ENCODE data around the gene SPATA6L.

SPATA6L gene

GRCh38 chr9:4666042-4666699 lies at the start of gene SPATA6L:
Gene SPATA6L, minus strand, starts transcription at chr9:4666480. Its CDS starts 230 bp downstream, at chr9:4666250.
- peak; percentile 33 for DNase-seq (ENCODE audit: low spot score)

- DNase-seq (ENCODE audit: low spot score) = no peak
These were observed 48.2 kb upstream of the SPATA6L start for GRCh38 chr9:4714266-4715016.

- DNase-seq (ENCODE audit: low spot score) = no peak
These were observed 47.6 kb upstream of the SPATA6L start for GRCh38 chr9:4713849-4714248.

GRCh38 chr9:4709380-4709779 lies 43.1 kb upstream of the SPATA6L start:
- no peak for DNase-seq (ENCODE audit: low spot score)

GRCh38 chr9:4706971-4707622 lies 40.8 kb upstream of the SPATA6L start:
- DNase-seq (ENCODE audit: low spot score) = no peak

GRCh38 chr9:4706021-4706420 lies 39.7 kb upstream of the SPATA6L start:
- DNase-seq (ENCODE audit: low spot score) = no peak

GRCh38 chr9:4704129-4704528 lies 37.8 kb upstream of the SPATA6L start:
- DNase-seq (ENCODE audit: low spot score) = no peak

- no peak for DNase-seq (ENCODE audit: low spot score)
These were observed 35.2 kb upstream of the SPATA6L start for GRCh38 chr9:4701526-4701925.

- no peak for DNase-seq (ENCODE audit: low spot score)
These were observed 34.7 kb upstream of the SPATA6L start for GRCh38 chr9:4700932-4701331.

- DNase-seq (ENCODE audit: low spot score) = no peak
These were observed 33.8 kb upstream of the SPATA6L start for GRCh38 chr9:4700091-4700490.

GRCh38 chr9:4691795-4692194 lies 25.5 kb upstream of the SPATA6L start:
- no peak for DNase-seq (ENCODE audit: low spot score)

GRCh38 chr9:4690144-4690543 lies 23.9 kb upstream of the SPATA6L start:
- no peak for DNase-seq (ENCODE audit: low spot score)

- DNase-seq (ENCODE audit: low spot score) = no peak
These were observed 23.4 kb upstream of the SPATA6L start for GRCh38 chr9:4689687-4690104.

GRCh38 chr9:4689021-4689420 lies 22.7 kb upstream of the SPATA6L start:
- no peak for DNase-seq (ENCODE audit: low spot score)

- DNase-seq (ENCODE audit: low spot score) = no peak
These were observed 20.3 kb upstream of the SPATA6L start for GRCh38 chr9:4686584-4686983.

GRCh38 chr9:4686112-4686511 lies 19.8 kb upstream of the SPATA6L start:
- no peak for DNase-seq (ENCODE audit: low spot score)

- no peak for DNase-seq (ENCODE audit: low spot score)
These were observed 18.5 kb upstream of the SPATA6L start for GRCh38 chr9:4684820-4685219.

- no peak for DNase-seq (ENCODE audit: low spot score)
These were observed 14.5 kb upstream of the SPATA6L start for GRCh38 chr9:4680750-4681149.

- no peak for DNase-seq (ENCODE audit: low spot score)
These were observed 13.9 kb upstream of the SPATA6L start for GRCh38 chr9:4680173-4680525.

- peak; percentile 98 for DNase-seq (ENCODE audit: low spot score)
These were observed 13.2 kb upstream of the SPATA6L start, which contains the start of gene CDC37L1 for GRCh38 chr9:4679268-4680172. Gene CDC37L1, plus strand, starts transcription at chr9:4679569. Its CDS starts 199 bp downstream, at chr9:4679768.

GRCh38 chr9:4678679-4679267 lies 12.5 kb upstream of the SPATA6L start:
- DNase-seq (ENCODE audit: low spot score) = peak; percentile 22

GRCh38 chr9:4677392-4677791 lies 11.1 kb upstream of the SPATA6L start:
- DNase-seq (ENCODE audit: low spot score) = no peak

Data from CD4-positive, alpha-beta T cell treated with Interleukin-6 at 100 ng/mL for 8 hours (primary cell).